GM21515 (cell line): ENCODE measurements around the gene PRKCA.
"Not testable (repeated sequence)": the region's sequence is repeated elsewhere in the genome, so short reads cannot be mapped to it uniquely, and the experiment has no call there.

Experiments used
- ATAC-seq: cut with Tn5 transposase; IDR thresholded peaks from one replicate; pipeline ENCODE4 v1.9.1; 2021; ENCODE audit not compliant: unreplicated experiment

The PRKCA gene

DNA sequence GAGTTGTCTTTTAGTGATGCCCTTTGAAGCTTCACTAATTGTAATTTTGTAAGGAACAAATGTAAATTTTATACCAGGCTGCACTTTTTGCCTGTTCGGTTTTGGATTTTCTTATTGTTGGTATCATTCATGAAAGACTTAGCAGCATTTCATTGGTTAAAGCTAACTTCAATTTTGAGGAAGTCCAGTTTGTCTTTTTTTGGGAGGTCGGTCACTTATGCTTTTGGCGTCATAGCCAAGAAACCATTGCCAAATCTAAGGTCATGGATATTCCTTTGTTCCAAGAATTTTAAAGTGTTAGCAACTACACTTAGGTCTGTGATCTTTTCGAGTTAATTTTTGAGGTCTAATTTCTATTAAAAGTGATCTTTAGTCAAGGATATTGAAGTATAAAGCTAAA, 77.1 kb downstream of the PRKCA start:
- ATAC-seq: no peak

DNA sequence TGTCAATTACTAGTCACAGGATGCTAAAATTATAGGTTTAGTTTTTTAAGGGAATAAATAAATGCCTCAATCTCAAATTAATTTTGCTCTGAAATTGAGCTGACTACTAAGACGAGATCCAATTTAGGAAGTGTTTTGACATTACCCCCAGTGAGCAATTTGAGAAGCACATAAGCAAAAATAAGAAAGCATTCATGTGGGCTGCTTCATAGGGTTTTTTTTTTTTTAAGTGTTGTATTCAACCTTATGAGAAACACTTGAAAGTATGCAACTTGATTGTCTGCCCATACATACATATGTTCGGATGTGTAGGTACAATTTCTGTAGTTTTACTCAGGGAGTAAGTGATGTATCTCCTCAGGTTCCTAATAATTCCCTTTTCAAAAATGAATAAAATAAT, 77.6 kb downstream of the PRKCA start:
- ATAC-seq: no peak

DNA sequence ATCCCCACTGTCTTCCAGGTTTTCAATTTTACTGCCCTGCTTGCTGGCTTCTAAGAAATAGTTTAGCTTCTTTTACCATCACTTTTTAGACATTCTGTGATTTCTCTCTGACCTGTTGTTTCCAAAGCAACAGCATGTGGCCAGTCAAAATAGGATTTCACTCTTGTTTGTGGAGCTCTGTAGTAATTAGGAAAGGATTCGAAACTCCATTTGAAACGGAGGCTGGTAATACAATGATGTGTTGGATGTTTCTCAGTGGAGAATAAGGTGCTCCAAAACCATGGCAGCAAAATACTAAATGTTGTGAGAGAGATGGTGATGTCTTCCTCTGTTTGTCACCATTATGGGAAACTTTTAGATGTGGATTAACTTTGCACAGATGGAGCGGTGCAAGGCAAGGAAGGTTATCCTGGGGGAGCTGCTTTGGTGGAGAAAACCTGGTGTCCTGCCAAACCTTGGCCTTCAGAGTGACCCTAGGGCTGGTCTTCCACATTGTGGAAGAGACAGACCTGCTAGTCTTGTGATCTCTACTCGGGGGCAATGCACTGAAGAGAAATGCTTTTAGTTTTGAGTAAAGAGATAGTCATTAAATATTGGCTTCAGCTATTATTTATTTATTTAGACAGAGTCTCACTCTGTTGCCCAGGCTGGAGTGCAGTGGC, 79.4 kb downstream of the PRKCA start:
- ATAC-seq: no peak

GRCh38 chr17:66383333-66383732, 80.9 kb downstream of the PRKCA start:
- ATAC-seq: no peak

DNA sequence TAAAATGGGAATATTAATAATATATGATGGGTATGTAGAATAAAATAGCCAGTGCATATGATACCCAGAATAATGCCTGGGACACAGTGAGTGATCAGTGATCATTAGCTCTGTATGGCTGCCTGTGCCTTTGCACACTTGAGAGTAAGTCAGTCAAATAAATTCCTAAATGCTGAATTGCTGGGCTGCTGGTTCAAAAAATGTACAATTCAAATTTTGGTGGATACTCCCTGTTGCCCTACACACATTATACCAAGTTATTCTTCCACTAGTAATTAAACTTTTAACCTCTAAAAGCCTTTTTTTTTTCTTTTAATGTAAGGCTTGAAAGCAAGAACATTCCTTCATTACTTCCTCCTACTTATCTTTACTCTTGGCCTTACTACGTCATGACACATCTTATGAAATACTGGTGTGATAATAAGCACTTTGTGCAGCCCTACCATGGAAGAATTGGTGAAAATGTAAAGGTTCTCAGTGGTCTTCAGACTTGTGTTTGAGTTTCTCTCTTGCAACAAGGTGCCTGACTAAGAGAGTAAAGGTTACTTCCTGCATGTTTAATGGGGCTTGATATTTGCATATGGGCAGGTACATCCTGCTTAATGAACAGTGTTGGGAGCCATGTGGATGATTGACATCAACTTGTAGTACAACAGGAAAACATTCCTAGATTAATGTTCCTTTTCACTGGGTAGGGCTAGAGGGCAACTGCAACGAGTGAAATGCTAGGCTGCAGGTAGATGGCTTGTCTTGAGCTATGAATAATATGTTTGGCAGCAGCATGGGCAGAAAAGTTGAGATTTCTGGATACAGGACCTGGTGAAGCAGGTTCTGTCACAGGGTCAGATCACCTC, 84.3 kb downstream of the PRKCA start:
- ATAC-seq: no peak

DNA sequence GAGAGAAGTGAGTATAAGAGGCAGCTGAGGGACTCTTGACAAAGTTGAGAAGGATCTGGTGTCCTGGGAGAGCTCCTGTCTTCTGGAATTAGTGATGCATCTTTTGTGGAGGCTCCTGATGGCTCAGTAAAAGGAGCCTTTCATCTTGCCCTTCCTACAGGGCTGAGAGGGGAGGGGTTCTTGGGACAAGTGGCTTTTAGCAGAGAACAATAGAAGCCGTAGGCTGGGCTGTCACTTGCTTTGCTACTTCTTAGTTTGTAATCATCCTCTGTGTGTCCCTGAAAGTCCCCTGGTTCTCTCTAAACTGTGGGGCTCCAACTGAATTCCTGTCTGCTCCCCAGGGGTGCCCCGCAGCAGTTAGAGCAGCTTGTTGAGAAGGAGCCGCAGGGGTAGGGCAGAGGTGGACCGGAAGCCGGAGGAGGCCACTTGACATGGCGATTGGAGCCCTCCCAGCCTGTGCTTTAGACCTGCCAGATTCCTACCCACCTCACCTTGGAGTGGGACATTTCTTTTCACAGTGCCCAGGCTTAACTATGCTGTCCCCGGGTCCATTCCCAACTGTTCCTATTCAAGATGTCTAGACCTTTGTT, 85.1 kb downstream of the PRKCA start:
- no peak for ATAC-seq

DNA sequence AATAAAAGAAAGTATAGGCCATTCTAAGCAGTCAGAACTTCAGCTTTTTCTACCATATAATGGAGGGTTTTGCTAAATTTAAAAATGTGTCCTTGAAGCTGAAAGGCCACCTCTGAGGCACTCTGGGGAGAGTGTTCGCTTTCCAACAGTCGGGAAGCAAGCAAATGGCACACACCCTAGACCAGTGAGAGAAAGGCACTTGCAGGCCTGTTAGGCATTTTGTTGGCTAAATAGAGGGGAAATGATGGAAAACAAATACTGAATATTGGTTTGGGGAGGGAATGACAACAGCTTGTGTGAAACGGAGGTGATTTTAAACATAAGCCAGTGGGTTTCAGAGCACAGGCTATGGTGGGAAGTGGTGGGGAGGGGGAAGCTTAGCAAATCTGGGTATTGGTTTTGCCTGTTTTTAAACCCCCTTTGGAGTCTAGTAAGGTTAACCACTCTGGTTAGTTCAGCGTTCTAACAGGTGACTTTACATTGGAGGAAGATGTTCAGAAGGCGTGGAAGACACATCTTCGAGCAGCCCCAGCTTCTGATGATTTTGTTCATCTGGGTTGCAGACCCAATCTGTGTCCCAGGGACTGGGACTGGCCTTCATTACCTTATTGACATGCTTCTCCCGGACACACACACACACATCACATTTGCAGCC, 90.5 kb downstream of the PRKCA start:
- no peak for ATAC-seq

DNA sequence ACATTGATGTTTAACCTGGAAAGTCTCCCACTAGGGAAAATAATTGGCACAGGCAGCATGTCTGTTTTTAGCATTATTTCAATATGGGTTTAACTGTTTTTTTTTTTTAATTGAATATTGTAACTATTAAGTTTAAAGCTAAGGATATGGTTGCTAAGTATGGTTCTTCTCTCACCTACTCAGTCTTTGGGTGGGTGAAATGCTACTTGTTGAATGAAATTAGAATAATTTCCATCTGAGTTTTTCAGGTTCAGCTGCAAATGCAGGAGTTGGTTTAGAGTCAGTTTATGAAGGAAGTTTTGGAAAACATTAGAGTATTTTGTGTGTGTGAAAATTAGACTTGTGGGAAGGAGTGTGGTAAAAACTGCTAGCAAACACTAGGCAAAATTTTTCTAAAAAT, 93.5 kb downstream of the PRKCA start:
- ATAC-seq: no peak

DNA sequence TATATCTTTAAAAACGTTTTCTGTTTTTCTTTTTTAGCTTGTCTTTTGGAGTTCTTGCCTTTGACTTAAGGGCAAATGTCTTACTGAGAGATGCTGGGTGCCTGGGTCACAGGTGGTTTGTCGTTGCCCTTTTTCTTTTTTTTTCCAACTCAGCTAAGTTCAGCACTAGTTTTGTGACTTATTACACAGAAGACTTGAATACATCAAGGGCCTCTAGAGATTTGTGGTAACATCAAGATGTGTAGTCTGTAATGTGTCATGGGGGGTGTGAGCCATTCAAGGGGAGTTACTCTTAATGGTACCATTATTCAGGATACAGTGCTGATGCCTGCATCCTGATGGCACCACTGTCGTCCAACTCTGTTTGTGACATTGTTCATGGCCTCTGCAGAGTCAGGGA, 95.1 kb downstream of the PRKCA start:
- no peak for ATAC-seq

DNA sequence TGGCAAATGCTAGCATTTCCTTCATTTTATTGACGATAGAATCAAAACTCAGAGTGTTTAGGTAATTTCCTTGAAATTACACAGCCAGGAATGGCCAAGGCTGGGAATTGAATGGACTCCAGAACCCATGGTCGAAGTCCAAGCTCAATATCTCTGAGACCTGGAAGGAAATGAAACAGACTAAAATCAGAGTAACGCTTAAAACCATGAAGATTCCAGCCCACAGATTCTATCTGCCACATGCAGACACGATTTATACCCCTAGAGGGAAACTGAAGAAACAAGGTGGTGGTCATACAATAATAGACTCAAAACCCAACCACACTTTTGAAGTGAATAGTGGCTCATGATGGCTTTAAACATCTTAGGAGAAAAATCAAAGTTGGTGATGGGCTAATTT, 95.6 kb downstream of the PRKCA start:
- no peak for ATAC-seq

DNA sequence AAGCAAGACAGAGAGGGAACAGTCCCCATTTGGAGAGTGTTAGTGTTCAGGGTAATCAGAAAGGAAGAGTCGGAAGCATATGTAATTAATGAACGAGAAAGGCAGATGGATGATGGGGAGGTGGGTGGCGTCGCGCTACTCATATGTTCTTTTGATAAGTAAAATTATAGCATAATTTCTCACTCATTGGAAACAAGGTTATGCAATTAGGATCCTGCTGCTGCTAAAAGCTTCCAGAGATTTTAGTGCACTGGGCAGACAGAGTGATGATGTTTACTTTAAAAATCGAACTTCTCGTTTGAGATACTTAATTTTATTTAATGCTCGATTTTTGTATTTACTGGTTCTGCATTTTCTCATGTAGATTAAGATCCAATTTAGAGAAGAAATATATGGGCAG, 96.2 kb downstream of the PRKCA start:
- no peak for ATAC-seq

- ATAC-seq: no peak
Observed at GRCh38 chr17:66399441-66399840, 97.0 kb downstream of the PRKCA start.

DNA sequence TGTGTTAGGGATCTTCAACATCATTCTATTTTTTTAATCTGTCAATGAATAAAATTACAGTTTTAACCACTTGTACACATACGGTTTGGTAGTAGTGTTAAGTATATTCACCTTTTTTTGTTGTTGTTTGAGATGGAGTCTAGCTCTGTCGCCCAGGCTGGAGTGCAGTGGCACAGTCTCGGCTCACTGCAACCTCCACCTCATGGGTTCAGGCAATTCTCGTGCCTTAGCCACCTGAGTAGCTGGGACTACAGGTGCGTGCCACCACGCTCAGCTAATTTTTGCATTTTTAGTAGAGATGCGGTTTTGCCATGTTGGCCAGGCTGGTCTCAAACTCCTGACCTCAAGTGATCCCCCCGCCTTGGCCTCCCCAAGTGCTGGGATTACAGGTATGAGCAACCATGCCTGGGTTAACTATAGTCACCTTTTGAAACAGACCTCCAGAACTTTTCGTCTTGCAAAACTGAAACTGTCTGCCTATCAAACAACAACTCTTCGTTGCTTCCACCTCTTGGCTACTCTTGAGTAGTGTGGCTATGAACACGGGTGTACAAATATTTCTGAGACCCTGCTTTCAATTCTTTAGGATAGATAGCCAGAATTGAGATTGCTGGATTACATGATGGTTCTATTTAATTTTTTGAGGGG, 97.8 kb downstream of the PRKCA start:
- not testable (repeated sequence) for ATAC-seq

GRCh38 chr17:66400698-66401097, 98.3 kb downstream of the PRKCA start:
- no peak for ATAC-seq

DNA sequence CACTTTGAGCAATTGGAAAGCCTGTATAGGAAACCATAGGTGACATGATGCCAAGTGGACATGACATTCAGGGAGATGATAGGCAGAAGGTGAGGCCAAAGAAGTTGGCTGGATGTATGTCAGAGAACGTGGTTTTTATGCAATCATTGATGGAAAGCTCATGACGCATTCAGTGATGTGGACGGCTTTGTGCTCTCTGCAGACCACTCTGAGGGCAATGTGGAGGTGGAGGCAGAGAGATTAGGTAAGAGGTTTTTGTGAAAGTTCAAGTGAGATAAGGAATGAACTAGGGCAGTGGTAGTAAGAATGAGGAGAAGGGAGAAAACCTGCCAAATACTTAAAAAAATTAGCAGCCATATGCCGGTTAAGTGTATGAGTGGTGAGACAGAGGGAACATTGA, 99.0 kb downstream of the PRKCA start:
- no peak for ATAC-seq

GRCh38 chr17:66403846-66404556, 101.6 kb downstream of the PRKCA start:
- no peak for ATAC-seq

GRCh38 chr17:66405836-66406677, 103.6 kb downstream of the PRKCA start:
- no peak for ATAC-seq

DNA sequence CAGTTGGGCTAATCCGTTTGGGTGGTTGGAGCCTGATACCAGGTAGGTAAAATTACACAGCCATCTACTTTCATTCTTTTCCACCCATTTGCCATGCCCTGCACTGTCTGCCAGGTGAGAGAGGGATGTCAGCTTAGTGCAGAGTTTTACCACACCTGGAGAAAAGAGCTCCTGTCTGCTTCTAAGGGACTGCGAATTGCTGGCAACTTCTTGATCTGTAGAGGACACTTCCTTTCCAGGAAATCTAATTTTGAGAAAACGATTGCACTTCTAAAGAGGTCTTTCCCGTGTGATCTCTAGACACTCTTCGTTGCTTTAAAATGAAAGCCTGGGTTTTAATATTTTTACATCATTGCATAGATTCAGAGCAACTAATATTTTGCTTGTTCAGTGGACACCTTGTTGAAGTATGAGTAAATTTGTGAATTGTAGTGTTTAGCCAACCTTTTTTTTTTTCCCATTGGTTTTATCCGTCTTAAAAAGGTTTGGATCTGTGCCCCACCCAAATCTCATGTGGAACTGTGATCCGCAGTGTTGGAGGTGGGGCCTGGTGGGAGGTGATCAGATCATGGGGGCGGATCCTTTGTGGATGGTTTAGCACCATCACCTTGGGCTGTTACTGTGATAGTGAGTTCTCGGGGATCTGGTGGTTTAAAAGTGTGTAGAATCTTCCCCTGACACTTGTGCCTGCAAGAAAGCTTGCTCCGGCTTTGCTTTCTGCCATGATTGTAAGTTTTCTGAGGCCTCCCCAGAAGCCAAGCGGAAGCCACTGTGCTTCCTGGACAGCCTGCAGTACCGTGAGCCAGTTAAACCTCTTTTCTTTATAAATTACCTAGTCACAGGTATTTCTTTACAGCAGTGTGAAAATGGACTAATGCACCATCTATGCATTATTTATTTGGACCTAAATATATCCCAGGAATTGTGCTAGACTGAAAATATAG, 104.6 kb downstream of the PRKCA start:
- ATAC-seq: no peak

- ATAC-seq: no peak
Observed at GRCh38 chr17:66407864-66408263, 105.5 kb downstream of the PRKCA start.
